Neuronal stem cell (in vitro differentiated cells): ENCODE data around the gene SLC6A6.

Experiments
- DNase-seq: peaks from one replicate; pipeline ENCODE4 v3.0.0-alpha.2; 2013; ENCODE audit warnings: low spot score
- H2AFZ ChIP-seq: one replicate; pipeline ENCODE4 v1.6.1; 2013; ENCODE audit warnings: mild to moderate bottlenecking, low read length, inconsistent platforms
- H2AK5ac ChIP-seq: 2 replicates; pipeline ENCODE4 v1.6.1; 2013; ENCODE audit warnings: low read depth, mild to moderate bottlenecking, inconsistent platforms, low read length, moderate library complexity, mixed read lengths
- H2BK120ac ChIP-seq: 2 replicates; pipeline ENCODE4 v1.6.1; 2013; ENCODE audit warnings: low read depth, mild to moderate bottlenecking, inconsistent platforms, low read length, moderate library complexity, mixed read lengths
- H2BK12ac ChIP-seq: one replicate; pipeline ENCODE4 v1.6.1; 2013; ENCODE audit warnings: low read length, inconsistent platforms
- H2BK15ac ChIP-seq: 2 replicates; pipeline ENCODE4 v1.6.1; 2013; ENCODE audit warnings: mild to moderate bottlenecking, low read length, inconsistent platforms, mixed read lengths
- H2BK5ac ChIP-seq: one replicate; pipeline ENCODE4 v1.6.1; 2013; ENCODE audit warnings: inconsistent platforms, mild to moderate bottlenecking, low read length, moderate library complexity
- H3K14ac ChIP-seq: one replicate; pipeline ENCODE4 v1.6.1; 2013; ENCODE audit warnings: low read length, inconsistent platforms
- H3K18ac ChIP-seq: 2 replicates; pipeline ENCODE4 v1.6.1; 2013; ENCODE audit warnings: low read length, inconsistent platforms
- H3K23ac ChIP-seq: 2 replicates; pipeline ENCODE4 v1.6.1; 2013; ENCODE audit warnings: low read depth, mild to moderate bottlenecking, mixed read lengths, low read length, inconsistent platforms; ENCODE audit not compliant: poor library complexity
- H3K27ac ChIP-seq: replicated peaks from 3 replicates; pipeline ENCODE4 v1.5.1; 2013; ENCODE audit warnings: low read length, inconsistent platforms
- H3K27me3 ChIP-seq, 3 experiments: 2 replicates each; pipeline ENCODE4 v1.6.1; 2013; ENCODE audit warnings: low read length in 3 of 3, mild to moderate bottlenecking in 2 of 3, inconsistent platforms in 1 of 3, low read depth in 1 of 3, mixed read lengths in 1 of 3, moderate library complexity in 1 of 3; ENCODE audit not compliant: control insufficient read depth in 3 of 3, insufficient read depth in 3 of 3
- H3K36me3 ChIP-seq, 2 donors: replicated peaks in 1 of 2; 2 replicates each; pipeline ENCODE4 v1.6.1; 2013; ENCODE audit warnings: low read length in 2 of 2; ENCODE audit not compliant: control insufficient read depth in 2 of 2, insufficient read depth in 2 of 2
- H3K4ac ChIP-seq: 2 replicates; pipeline ENCODE4 v1.6.1; 2013; ENCODE audit warnings: inconsistent platforms, mild to moderate bottlenecking, low read length, moderate library complexity
- H3K4me1 ChIP-seq, 2 donors: 1 replicate in 1 of 2; 2 replicates in 1 of 2; pipeline ENCODE4 v1.6.1; 2013; ENCODE audit warnings: low read length in 2 of 2, low read depth in 1 of 2; ENCODE audit not compliant: control insufficient read depth in 2 of 2, insufficient read depth in 1 of 2
- H3K4me2 ChIP-seq: one replicate; pipeline ENCODE4 v1.6.1; 2013; ENCODE audit warnings: mild to moderate bottlenecking, low read length, inconsistent platforms; ENCODE audit not compliant: insufficient read depth, poor library complexity, severe bottlenecking
- H3K4me3 ChIP-seq, 2 donors: 2 replicates each; pipeline ENCODE4 v1.5.1; 2013; ENCODE audit warnings: low read length in 2 of 2, mild to moderate bottlenecking in 2 of 2, inconsistent platforms in 1 of 2, moderate library complexity in 1 of 2
- H3K79me1 ChIP-seq: one replicate; pipeline ENCODE4 v1.6.1; 2013; ENCODE audit warnings: low read depth, mild to moderate bottlenecking, inconsistent platforms, low read length, moderate library complexity
- H3K9ac ChIP-seq: one replicate; pipeline ENCODE4 v1.6.1; 2013; ENCODE audit warnings: mild to moderate bottlenecking, low read depth, low read length, inconsistent platforms; ENCODE audit not compliant: poor library complexity
- H3K9me3 ChIP-seq, 2 donors: replicated peaks in 1 of 2; 2 replicates each; pipeline versions ENCODE3 to v1.6.1; 2013; ENCODE audit warnings: low read length in 2 of 2, mild to moderate bottlenecking in 2 of 2, inconsistent platforms in 1 of 2, low read depth in 1 of 2, mixed read lengths in 1 of 2, moderate library complexity in 1 of 2; ENCODE audit not compliant: control insufficient read depth in 2 of 2, insufficient read depth in 1 of 2
- H4K8ac ChIP-seq: one replicate; pipeline ENCODE4 v1.6.1; 2013; ENCODE audit warnings: low read depth, mild to moderate bottlenecking, inconsistent platforms, low read length, moderate library complexity
- H4K91ac ChIP-seq: one replicate; pipeline ENCODE4 v1.6.1; 2013; ENCODE audit warnings: low read length, low read depth, mild to moderate bottlenecking, inconsistent platforms; ENCODE audit not compliant: poor library complexity
- WGBS, 2 donors: extraction: QIAGEN DNeasy Blood & Tissue Kit; methylation state at CpG; one replicate each; pipeline ENCODE4 v1.1.7; 2013; ENCODE audit warnings: missing lambda C conversion rate in 2 of 2, mixed read lengths in 1 of 2; ENCODE audit not compliant: insufficient read length in 2 of 2, insufficient replicate concordance in 1 of 2; ENCODE audit errors: extremely low coverage in 2 of 2; 5-methylcytosine and 5-hydroxymethylcytosine counted together

SLC6A6 gene

GRCh38 chr3:14494973-14495300 is 92.5 kb downstream of the SLC6A6 start:
- Histone ChIP-seq H3K79me1 (no peaks in the 10 kb centered on the region), H3K23ac (peak overlapping the region; percentile 8), H4K8ac (no peak overlapping the region)

GRCh38 chr3:14496351-14496750 is 93.9 kb downstream of the SLC6A6 start:
- Histone ChIP-seq H2BK5ac (peak overlapping the region; percentile 44), H2BK12ac (no peak overlapping the region), H4K91ac (no peak overlapping the region), H2BK120ac (no peak overlapping the region), H2AFZ (no peak overlapping the region), H3K4me1 (peaks cover 0 to 3% of the 10 kb centered on the region in 2 donors), H3K79me1 (no peaks in the 10 kb centered on the region), H2AK5ac (peak overlapping the region; percentile 56), H4K8ac (no peak overlapping the region), H3K23ac (no peak overlapping the region), H3K27ac (no peak overlapping the region), H3K9me3 (peaks cover 0 to 2% of the 10 kb centered on the region in 2 donors), H3K9ac (peak overlapping the region; percentile 50), H2BK15ac (no peak overlapping the region), H3K4ac (no peak overlapping the region), H3K4me2 (no peak overlapping the region), H3K14ac (peak overlapping the region; percentile 90), H3K36me3 (peaks cover 0 to 3% of the 10 kb centered on the region in 2 donors), H3K18ac (peak overlapping the region; percentile 56), H3K27me3 (peaks cover 0 to 2% (median 0%) of the 10 kb centered on the region in 3 experiments), H3K4me3 (no peak overlapping the region)
- no peak for DNase-seq
- no CpG with 5 or more reads among the region's 9 CpGs for WGBS, 2 donors

More at GRCh38 chr3:14494973-14495300, 92.5 kb downstream of the SLC6A6 start:
- Histone ChIP-seq H3K4me1 (peaks cover 0 to 3% of the 10 kb centered on the region in 2 donors), H2BK15ac (no peak overlapping the region), H3K18ac (peak overlapping the region; percentile 20), H3K9me3 (no peaks in the 10 kb centered on the region), H3K36me3 (peaks cover 0 to 3% of the 10 kb centered on the region in 2 donors), H2BK120ac (no peak overlapping the region), H4K91ac (no peak overlapping the region), H3K27me3 (peaks cover 0 to 2% (median 0%) of the 10 kb centered on the region in 3 experiments), H3K9ac (no peak overlapping the region), H3K27ac (no peak overlapping the region), H2AK5ac (peak overlapping the region; percentile 87), H2BK12ac (no peak overlapping the region), H3K4me3 (no peak overlapping the region), H3K4ac (no peak overlapping the region), H3K4me2 (no peak overlapping the region), H3K14ac (no peak overlapping the region), H2BK5ac (no peak overlapping the region), H2AFZ (no peak overlapping the region)
- no CpG with 5 or more reads among the region's 5 CpGs for WGBS, 2 donors
- DNase-seq: no peak

- no peak overlapping the region for H3K4me3 ChIP-seq
- H3K4me1 ChIP-seq: peaks cover 0 to 3% of the 10 kb centered on the region in 2 donors
- H3K4ac ChIP-seq: no peak overlapping the region
- peaks cover 2% of the 10 kb centered on the region in 2 donors for H3K9me3 ChIP-seq
- no peak overlapping the region for H2BK5ac ChIP-seq
- peaks cover 0 to 2% (median 0%) of the 10 kb centered on the region in 3 experiments for H3K27me3 ChIP-seq
- no peak overlapping the region for H4K8ac ChIP-seq
- H2BK120ac ChIP-seq: no peak overlapping the region
- no peak overlapping the region for H3K4me2 ChIP-seq
- H2AFZ ChIP-seq: no peak overlapping the region
- H2BK12ac ChIP-seq: no peak overlapping the region
- H3K14ac ChIP-seq: no peak overlapping the region
- no peak overlapping the region for H3K18ac ChIP-seq
- no peaks in the 10 kb centered on the region for H3K79me1 ChIP-seq
- WGBS, 2 donors: no CpG with 5 or more reads among the region's 10 CpGs
- no peak overlapping the region for H4K91ac ChIP-seq
- no peak overlapping the region for H2AK5ac ChIP-seq
- H3K9ac ChIP-seq: no peak overlapping the region
- DNase-seq: no peak
- H3K36me3 ChIP-seq: no peaks in the 10 kb centered on the region
- no peak overlapping the region for H2BK15ac ChIP-seq
- H3K23ac ChIP-seq: no peak overlapping the region
- no peak overlapping the region for H3K27ac ChIP-seq
These were observed 94.9 kb downstream of the SLC6A6 start for GRCh38 chr3:14497321-14497720.

- Histone ChIP-seq H3K79me1 (no peaks in the 10 kb centered on the region), H3K27me3 (peaks cover 0 to 4% (median 0%) of the 10 kb centered on the region in 3 experiments), H2BK12ac (no peak overlapping the region), H2BK120ac (no peak overlapping the region), H2AK5ac (no peak overlapping the region), H3K9me3 (peaks cover 7 to 8% of the 10 kb centered on the region in 2 donors), H3K36me3 (peaks cover 0 to 3% of the 10 kb centered on the region in 2 donors), H4K91ac (no peak overlapping the region), H3K23ac (no peak overlapping the region), H3K4ac (no peak overlapping the region), H3K4me1 (no peaks in the 10 kb centered on the region), H3K4me3 (no peak overlapping the region), H2BK5ac (no peak overlapping the region), H3K18ac (no peak overlapping the region), H2BK15ac (no peak overlapping the region), H3K14ac (no peak overlapping the region), H3K4me2 (no peak overlapping the region), H3K27ac (no peak overlapping the region), H4K8ac (no peak overlapping the region), H3K9ac (no peak overlapping the region), H2AFZ (no peak overlapping the region)
- no peak for DNase-seq
These were observed 100.1 kb downstream of the SLC6A6 start for GRCh38 chr3:14502472-14502871.
